Spinal cord (tissue), 10 donors: Measurements from ENCODE around the gene PRSS1. TPM values are rescaled to one million over a fixed set of nuclear protein-coding genes. Genes with fewer than 3 reads are reported as not detected.
"Not testable (repeated sequence)": the region's sequence is repeated elsewhere in the genome, so short reads cannot be mapped to it uniquely, and the experiment has no call there.

Experiments used
- DNase-seq, 6 donors: peaks; one replicate each; pipeline versions ENCODE4 v3.0.0 to v3.0.0-alpha.2; 2013 to 2015; ENCODE audit warnings: low spot score in 6 of 6, low read depth in 4 of 6
- H3K27ac ChIP-seq: one replicate; pipeline ENCODE4 v1.5.1; 2013; ENCODE audit warnings: low read depth, low read length, control low read depth
- H3K27me3 ChIP-seq: one replicate; pipeline ENCODE4 v1.6.1; 2013; ENCODE audit warnings: low read length; ENCODE audit not compliant: control insufficient read depth, insufficient read depth
- H3K36me3 ChIP-seq: one replicate; pipeline ENCODE4 v1.6.1; 2013; ENCODE audit warnings: low read length; ENCODE audit not compliant: control insufficient read depth, insufficient read depth
- H3K4me1 ChIP-seq: one replicate; pipeline ENCODE4 v1.6.1; 2013; ENCODE audit warnings: low read length; ENCODE audit not compliant: control insufficient read depth, insufficient read depth
- H3K4me3 ChIP-seq: one replicate; pipeline ENCODE4 v1.5.1; 2013; ENCODE audit warnings: low read depth, low read length, control low read depth
- H3K9me3 ChIP-seq: one replicate; pipeline ENCODE4 v1.6.1; 2013; ENCODE audit warnings: low read length; ENCODE audit not compliant: control insufficient read depth, insufficient read depth
- WGBS: methylation state at CpG from one replicate; pipeline ENCODE4 v1.1.5; 2013; ENCODE audit warnings: missing lambda C conversion rate; ENCODE audit not compliant: insufficient coverage; 5-methylcytosine and 5-hydroxymethylcytosine counted together
- polyA plus RNA-seq, 2 donors: library from polyadenylated mRNA; unstranded; fragments of 120-200 nt; gene quantifications; one replicate each; pipeline ENCODE4 v1.2.1, GENCODE V29; 2013; ENCODE audit not compliant: insufficient read length in 2 of 2
- total RNA-seq, 2 donors: library from RNA; depleted of rRNA in 1 of 2; stranded (reverse); fragments of 120-200 nt in 1 of 2; fragments of >200 nt in 1 of 2; gene quantifications; one replicate each; pipeline versions ENCODE4 v1.2.3 to v1.2.4, GENCODE V29; 2013 to 2014
- donor health status: healthy.

Gene PRSS1
- total and polyA plus RNA-seq, 4 donors = 0.43 to 0.89 TPM; not detected in 2

GRCh38 chr7:142754681-142755575, 5.7 kb downstream of the PRSS1 start:
- Histone ChIP-seq H3K9me3 (no peaks in the 10 kb centered on the region), H3K27ac (no peak overlapping the region), H3K4me3 (no peak overlapping the region), H3K36me3 (no peaks in the 10 kb centered on the region), H3K27me3 (no peaks in the 10 kb centered on the region), H3K4me1 (no peaks in the 10 kb centered on the region)
- 100% methylated on average over 6 of the region's 10 CpGs for WGBS
- no peak for DNase-seq

GRCh38 chr7:142758312-142758711, 9.0 kb downstream of the PRSS1 start:
- not testable (repeated sequence) for H3K27me3 ChIP-seq, H3K27ac ChIP-seq, H3K36me3 ChIP-seq, H3K4me3 ChIP-seq, H3K9me3 ChIP-seq, H3K4me1 ChIP-seq, DNase-seq
- WGBS = 62% methylated on average over 2 of the region's 3 CpGs

GRCh38 chr7:142759433-142759832, 10.2 kb downstream of the PRSS1 start:
- DNase-seq = no peak
- H3K36me3 ChIP-seq = no peaks in the 10 kb centered on the region
- no peak overlapping the region for H3K27ac ChIP-seq
- H3K9me3 ChIP-seq = no peaks in the 10 kb centered on the region
- 91% methylated on average over 1 of the region's 1 CpG for WGBS
- H3K4me3 ChIP-seq = no peak overlapping the region
- H3K27me3 ChIP-seq = no peaks in the 10 kb centered on the region
- H3K4me1 ChIP-seq = no peaks in the 10 kb centered on the region

GRCh38 chr7:142760071-142760642, 10.9 kb downstream of the PRSS1 start:
- H3K4me1 ChIP-seq = no peaks in the 10 kb centered on the region
- no peaks in the 10 kb centered on the region for H3K9me3 ChIP-seq
- 98% methylated on average over 4 of the region's 5 CpGs for WGBS
- H3K27me3 ChIP-seq = no peaks in the 10 kb centered on the region
- H3K4me3 ChIP-seq = no peak overlapping the region
- DNase-seq = no peak
- no peak overlapping the region for H3K27ac ChIP-seq
- no peaks in the 10 kb centered on the region for H3K36me3 ChIP-seq

- not testable (repeated sequence) for H3K4me3 ChIP-seq, H3K27ac ChIP-seq, DNase-seq, H3K9me3 ChIP-seq, H3K27me3 ChIP-seq, H3K36me3 ChIP-seq, H3K4me1 ChIP-seq
- WGBS = 13% methylated on average over 1 of the region's 2 CpGs
These were observed 12.3 kb downstream of the PRSS1 start for GRCh38 chr7:142761606-142762005.

- H3K27ac ChIP-seq = no peak overlapping the region
- no peaks in the 10 kb centered on the region for H3K4me1 ChIP-seq
- H3K4me3 ChIP-seq = no peak overlapping the region
- no CpG with 5 or more reads among the region's 1 CpG for WGBS
- DNase-seq = no peak
- H3K36me3 ChIP-seq = no peaks in the 10 kb centered on the region
- no peaks in the 10 kb centered on the region for H3K9me3 ChIP-seq
- H3K27me3 ChIP-seq = no peaks in the 10 kb centered on the region
These were observed 12.8 kb downstream of the PRSS1 start for GRCh38 chr7:142762104-142762503.

GRCh38 chr7:142767451-142767850, 18.2 kb downstream of the PRSS1 start:
- no peak for DNase-seq
- WGBS = 70% methylated on average over 3 of the region's 3 CpGs
- Histone ChIP-seq H3K9me3 (no peaks in the 10 kb centered on the region), H3K4me3 (no peak overlapping the region), H3K27me3 (no peaks in the 10 kb centered on the region), H3K36me3 (no peaks in the 10 kb centered on the region), H3K27ac (no peak overlapping the region), H3K4me1 (no peaks in the 10 kb centered on the region)

- H3K27ac ChIP-seq = no peak overlapping the region
- no peaks in the 10 kb centered on the region for H3K27me3 ChIP-seq
- no peaks in the 10 kb centered on the region for H3K9me3 ChIP-seq
- H3K4me3 ChIP-seq = no peak overlapping the region
- no CpG with 5 or more reads among the region's 1 CpG for WGBS
- no peaks in the 10 kb centered on the region for H3K4me1 ChIP-seq
- no peak for DNase-seq
- no peaks in the 10 kb centered on the region for H3K36me3 ChIP-seq
These were observed 18.6 kb downstream of the PRSS1 start for GRCh38 chr7:142767861-142768260.

GRCh38 chr7:142768885-142769284, 19.6 kb downstream of the PRSS1 start:
- 50% methylated on average over 1 of the region's 3 CpGs for WGBS
- not testable (repeated sequence) for DNase-seq, H3K27ac ChIP-seq, H3K4me3 ChIP-seq, H3K4me1 ChIP-seq, H3K27me3 ChIP-seq, H3K36me3 ChIP-seq, H3K9me3 ChIP-seq
